GM21576 (cell line): Measurements from ENCODE around the gene EHD4.

Experiments used
- ATAC-seq: cut with Tn5 transposase; IDR thresholded peaks from one replicate; pipeline ENCODE4 v1.9.1; 2021; ENCODE audit warnings: mild to moderate bottlenecking, moderate library complexity; ENCODE audit not compliant: unreplicated experiment

Gene EHD4

GRCh38 chr15:41961001-41961518 is 11.3 kb downstream of the EHD4 start:
- no peak for ATAC-seq

GRCh38 chr15:41958002-41958420 is 14.3 kb downstream of the EHD4 start:
- no peak for ATAC-seq

GRCh38 chr15:41957021-41957897 is 15.1 kb downstream of the EHD4 start:
- ATAC-seq, result peak; percentile 80

- no peak for ATAC-seq
These were observed 16.4 kb downstream of the EHD4 start for GRCh38 chr15:41955807-41956525.

- no peak for ATAC-seq
These were observed 17.3 kb downstream of the EHD4 start for GRCh38 chr15:41955100-41955499.

GRCh38 chr15:41954036-41954435 is 18.3 kb downstream of the EHD4 start:
- ATAC-seq, result no peak

GRCh38 chr15:41952013-41952563 is 20.3 kb downstream of the EHD4 start:
- no peak for ATAC-seq

- no peak for ATAC-seq
These were observed 20.8 kb downstream of the EHD4 start for GRCh38 chr15:41951571-41951970.

- ATAC-seq, result no peak
These were observed 21.9 kb downstream of the EHD4 start for GRCh38 chr15:41950489-41950888.

- no peak for ATAC-seq
These were observed 22.3 kb downstream of the EHD4 start for GRCh38 chr15:41950127-41950483.

- no peak for ATAC-seq
These were observed 22.8 kb downstream of the EHD4 start for GRCh38 chr15:41949401-41950126.

GRCh38 chr15:41948490-41948889 is 23.9 kb downstream of the EHD4 start:
- ATAC-seq, result no peak

GRCh38 chr15:41946970-41947369 is 25.4 kb downstream of the EHD4 start:
- ATAC-seq, result no peak

GRCh38 chr15:41945731-41946130 is 26.6 kb downstream of the EHD4 start:
- no peak for ATAC-seq

- ATAC-seq, result no peak
These were observed 27.1 kb downstream of the EHD4 start for GRCh38 chr15:41945221-41945620.

GRCh38 chr15:41944313-41944940 is 27.9 kb downstream of the EHD4 start:
- no peak for ATAC-seq

GRCh38 chr15:41943543-41944312 is 28.6 kb downstream of the EHD4 start:
- ATAC-seq, result no peak

GRCh38 chr15:41942886-41943285 is 29.5 kb downstream of the EHD4 start:
- no peak for ATAC-seq

GRCh38 chr15:41941644-41942415 is 30.5 kb downstream of the EHD4 start:
- no peak for ATAC-seq
